HEK293 (cell line): ENCODE results near the gene PTH1R.

Experiments used
- OVOL3 ChIP-seq: fragments of 450-650 bp; formaldehyde crosslinking; IDR thresholded peaks from 2 replicates; pipeline ENCODE4 v1.5.1; 2016; ENCODE audit warnings: missing biosample characterization, missing genetic modification characterization
- SP3 ChIP-seq: fragments of 450-650 bp; formaldehyde crosslinking; IDR thresholded peaks from 2 replicates; pipeline ENCODE4 v1.5.1; 2016; ENCODE audit warnings: missing biosample characterization, missing genetic modification characterization
- TCF7L2 ChIP-seq: IDR thresholded peaks from 2 replicates; pipeline ENCODE4 v1.6.1; 2011; ENCODE audit warnings: low read depth, mild to moderate bottlenecking, inconsistent platforms, low read length, moderate library complexity, borderline replicate concordance
- YY1 ChIP-seq: fragments of 450-650 bp; formaldehyde crosslinking; IDR thresholded peaks from 2 replicates; pipeline ENCODE4 v1.5.1; 2018; ENCODE audit warnings: missing biosample characterization, missing genetic modification characterization
- ZNF221 ChIP-seq: fragments of 450-650 bp; formaldehyde crosslinking; IDR thresholded peaks from 2 replicates; pipeline ENCODE4 v1.5.1; 2017; ENCODE audit warnings: missing biosample characterization, missing genetic modification characterization, borderline replicate concordance
- TF ChIP-seq, protein P1 (sequence below): fragments of 450-650 bp; formaldehyde crosslinking; IDR thresholded peaks from 2 replicates; pipeline ENCODE4 v1.5.1; 2016; ENCODE audit warnings: missing biosample characterization, missing genetic modification characterization
- TF ChIP-seq, protein P2 (sequence below): fragments of 450-650 bp; formaldehyde crosslinking; IDR thresholded peaks from 2 replicates; pipeline ENCODE4 v1.5.1; 2016; ENCODE audit warnings: missing biosample characterization, missing genetic modification characterization

DNA sequence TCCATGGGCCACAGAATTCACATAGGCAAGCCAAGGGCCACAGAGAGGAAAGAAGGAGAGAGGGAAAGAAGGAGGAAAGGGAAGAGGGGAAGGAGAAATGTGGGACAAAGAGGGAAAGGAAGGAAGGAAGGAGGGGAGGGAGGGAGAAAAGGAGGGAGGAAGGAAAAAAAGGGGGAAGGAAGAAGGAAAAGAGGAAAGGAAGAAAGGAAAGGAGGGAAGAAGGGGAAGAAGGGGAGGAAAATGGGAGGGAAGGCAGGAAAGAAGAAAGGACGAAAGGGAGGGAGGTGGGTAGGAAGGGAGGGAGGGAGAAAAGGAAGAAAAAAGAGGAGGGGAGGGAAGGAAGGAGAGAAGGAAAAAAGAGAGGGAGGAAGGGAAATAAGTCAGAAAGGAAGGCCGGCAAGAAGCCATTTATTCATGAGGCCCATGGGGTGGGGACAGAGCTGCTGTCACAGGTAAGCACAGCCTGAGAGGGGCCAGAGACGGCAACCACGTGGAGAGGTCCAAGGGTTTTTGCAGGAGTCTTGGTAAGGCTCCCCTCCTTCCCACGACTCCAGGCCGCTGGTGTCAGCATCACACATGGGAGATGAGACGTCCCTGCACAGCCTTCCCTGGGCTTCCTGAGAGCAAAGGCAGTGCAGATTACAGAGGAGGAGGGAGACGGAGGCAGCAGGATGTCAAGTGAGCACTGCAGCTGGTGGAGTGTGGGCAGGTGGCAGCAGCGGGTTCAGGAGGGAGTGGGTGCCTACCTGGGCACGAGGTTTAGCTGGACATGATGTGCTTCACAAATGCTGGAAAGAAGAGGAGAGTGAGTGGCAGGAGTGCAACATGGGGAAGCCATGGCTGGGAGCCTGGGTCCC lies 19.8 kb upstream of the PTH1R start:
- TF ChIP-seq YY1 (tag by site-specific recombination) (no peak), TCF7L2 (no peak), SP3 (tag by site-specific recombination) (no peak), ZNF221 (no peak), OVOL3 (tag by site-specific recombination) (no peak)
- TF ChIP-seq, protein P1, sequence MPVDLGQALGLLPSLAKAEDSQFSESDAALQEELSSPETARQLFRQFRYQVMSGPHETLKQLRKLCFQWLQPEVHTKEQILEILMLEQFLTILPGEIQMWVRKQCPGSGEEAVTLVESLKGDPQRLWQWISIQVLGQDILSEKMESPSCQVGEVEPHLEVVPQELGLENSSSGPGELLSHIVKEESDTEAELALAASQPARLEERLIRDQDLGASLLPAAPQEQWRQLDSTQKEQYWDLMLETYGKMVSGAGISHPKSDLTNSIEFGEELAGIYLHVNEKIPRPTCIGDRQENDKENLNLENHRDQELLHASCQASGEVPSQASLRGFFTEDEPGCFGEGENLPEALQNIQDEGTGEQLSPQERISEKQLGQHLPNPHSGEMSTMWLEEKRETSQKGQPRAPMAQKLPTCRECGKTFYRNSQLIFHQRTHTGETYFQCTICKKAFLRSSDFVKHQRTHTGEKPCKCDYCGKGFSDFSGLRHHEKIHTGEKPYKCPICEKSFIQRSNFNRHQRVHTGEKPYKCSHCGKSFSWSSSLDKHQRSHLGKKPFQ (tag by site-specific recombination) = no peak
- TF ChIP-seq, protein P2, sequence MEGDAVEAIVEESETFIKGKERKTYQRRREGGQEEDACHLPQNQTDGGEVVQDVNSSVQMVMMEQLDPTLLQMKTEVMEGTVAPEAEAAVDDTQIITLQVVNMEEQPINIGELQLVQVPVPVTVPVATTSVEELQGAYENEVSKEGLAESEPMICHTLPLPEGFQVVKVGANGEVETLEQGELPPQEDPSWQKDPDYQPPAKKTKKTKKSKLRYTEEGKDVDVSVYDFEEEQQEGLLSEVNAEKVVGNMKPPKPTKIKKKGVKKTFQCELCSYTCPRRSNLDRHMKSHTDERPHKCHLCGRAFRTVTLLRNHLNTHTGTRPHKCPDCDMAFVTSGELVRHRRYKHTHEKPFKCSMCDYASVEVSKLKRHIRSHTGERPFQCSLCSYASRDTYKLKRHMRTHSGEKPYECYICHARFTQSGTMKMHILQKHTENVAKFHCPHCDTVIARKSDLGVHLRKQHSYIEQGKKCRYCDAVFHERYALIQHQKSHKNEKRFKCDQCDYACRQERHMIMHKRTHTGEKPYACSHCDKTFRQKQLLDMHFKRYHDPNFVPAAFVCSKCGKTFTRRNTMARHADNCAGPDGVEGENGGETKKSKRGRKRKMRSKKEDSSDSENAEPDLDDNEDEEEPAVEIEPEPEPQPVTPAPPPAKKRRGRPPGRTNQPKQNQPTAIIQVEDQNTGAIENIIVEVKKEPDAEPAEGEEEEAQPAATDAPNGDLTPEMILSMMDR (tag by site-specific recombination) = no peak
